SH-SY5Y (cell line): ENCODE measurements around the gene RNF141.

ENCODE experiments used
- GATA2 ChIP-seq: IDR thresholded peaks from 2 replicates; pipeline ENCODE4 v1.6.1; 2011; ENCODE audit warnings: mild to moderate bottlenecking, low read depth, low read length
- GATA3 ChIP-seq: IDR thresholded peaks from 2 replicates; pipeline ENCODE4 v1.6.1; 2011; ENCODE audit warnings: low read depth, mild to moderate bottlenecking, low read length, moderate library complexity

GRCh38 chr11:10514709-10515108 lies 26.3 kb downstream of the RNF141 start:
- no peak for TF ChIP-seq GATA3
- TF ChIP-seq GATA2 = no peak
